ENCODE data around the gene NR2C2AP.
A peak's percentile ranks its signal among the peaks of the same experiment; 100 is the strongest.
"Not testable (repeated sequence)": the region's sequence is repeated elsewhere in the genome, so short reads cannot be mapped to it uniquely, and the experiment has no call there.

The NR2C2AP gene

GRCh38 chr19:19223060-19223459 is 19.8 kb upstream of the NR2C2AP start:
- Histone ChIP-seq H3K79me1 (ENCODE audit: low read length) (no peaks in the 10 kb centered on the region), H3K9me3 (ENCODE audit: insufficient read depth, low read depth, low read length) (peaks cover 8% of the 10 kb centered on the region), H3K36me3 (ENCODE audit: control insufficient read depth in 1 of 2, insufficient read depth in 2 of 2, low read length in 2 of 2) (no peaks in the 10 kb centered on the region), H3K27ac (ENCODE audit: low read depth, low read length) (no peak overlapping the region), H4K91ac (ENCODE audit: low read depth, low read length) (no peak overlapping the region), H4K12ac (ENCODE audit: low read depth, low read length) (no peak overlapping the region), H2AK5ac (ENCODE audit: low read length) (no peak overlapping the region), H3K23ac (ENCODE audit: low read length) (no peak overlapping the region), H3K79me2 (ENCODE audit: control insufficient read depth, insufficient read depth, low read length, poor library complexity) (no peaks in the 10 kb centered on the region), H2AFZ (ENCODE audit: insufficient read depth, low read length, poor library complexity) (no peak overlapping the region), H2BK12ac (ENCODE audit: low read length) (no peak overlapping the region), H2BK5ac (ENCODE audit: low read depth, low read length, poor library complexity) (no peak overlapping the region), H4K8ac (ENCODE audit: low read depth, low read length) (no peak overlapping the region), H3K9ac (ENCODE audit: low read length) (no peak overlapping the region), H3K4me2 (ENCODE audit: low read length) (no peak overlapping the region), H2BK120ac (ENCODE audit: insufficient read depth, low read length, poor library complexity) (no peak overlapping the region), H3K4ac (ENCODE audit: low read depth, low read length) (no peak overlapping the region), H3K4me1 (ENCODE audit: control insufficient read depth in 1 of 2, insufficient read depth in 2 of 2, low read length in 2 of 2) (peaks cover 4% of the 10 kb centered on the region in 2 experiments), H3K18ac (ENCODE audit: low read length) (no peak overlapping the region), H3K27me3 (ENCODE audit: insufficient read depth, low read length) (peaks cover 10% of the 10 kb centered on the region), H3K4me3 (ENCODE audit: low read depth, low read length) (no peak overlapping the region), H3K14ac (ENCODE audit: low read length) (no peak overlapping the region)
- no peak for DNase-seq
- WGBS (ENCODE audit: extremely low coverage, insufficient coverage, insufficient read length), result no CpG with 5 or more reads among the region's 5 CpGs

DNA sequence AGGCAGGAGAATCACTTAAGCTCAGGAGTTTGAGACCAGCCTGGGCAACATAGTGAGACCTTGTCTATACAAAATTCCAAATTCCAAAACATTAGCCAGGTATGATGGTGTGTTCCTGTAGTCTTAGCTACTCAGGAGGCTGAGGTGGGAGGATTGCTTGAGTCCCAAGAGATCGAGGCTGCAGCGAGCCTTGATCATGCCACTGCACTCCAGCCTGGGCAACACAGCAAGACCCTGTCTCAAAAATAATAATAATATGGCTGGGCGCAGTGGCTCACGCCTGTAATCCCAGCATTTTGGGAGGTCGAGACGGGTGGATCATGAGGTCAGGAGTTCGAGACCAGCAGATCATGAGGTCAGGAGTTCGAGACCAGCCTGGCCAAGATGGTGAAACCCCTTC is 17.8 kb upstream of the NR2C2AP start:
- not testable (repeated sequence) for H3K4me1 ChIP-seq (ENCODE audit: control insufficient read depth in 1 of 2, insufficient read depth in 2 of 2, low read length in 2 of 2); H3K18ac ChIP-seq (ENCODE audit: low read length); H3K4ac ChIP-seq (ENCODE audit: low read depth, low read length); H3K79me2 ChIP-seq (ENCODE audit: control insufficient read depth, insufficient read depth, low read length, poor library complexity); H3K27me3 ChIP-seq (ENCODE audit: insufficient read depth, low read length); H4K8ac ChIP-seq (ENCODE audit: low read depth, low read length); H2BK12ac ChIP-seq (ENCODE audit: low read length); H4K12ac ChIP-seq (ENCODE audit: low read depth, low read length); H3K14ac ChIP-seq (ENCODE audit: low read length); H3K9me3 ChIP-seq (ENCODE audit: insufficient read depth, low read depth, low read length); H2AK5ac ChIP-seq (ENCODE audit: low read length); DNase-seq; H3K36me3 ChIP-seq (ENCODE audit: control insufficient read depth in 1 of 2, insufficient read depth in 2 of 2, low read length in 2 of 2); H3K4me3 ChIP-seq (ENCODE audit: low read depth, low read length); H3K23ac ChIP-seq (ENCODE audit: low read length); H3K27ac ChIP-seq (ENCODE audit: low read depth, low read length); H3K79me1 ChIP-seq (ENCODE audit: low read length); H3K4me2 ChIP-seq (ENCODE audit: low read length); H2BK120ac ChIP-seq (ENCODE audit: insufficient read depth, low read length, poor library complexity); H3K9ac ChIP-seq (ENCODE audit: low read length); H2BK5ac ChIP-seq (ENCODE audit: low read depth, low read length, poor library complexity); H4K91ac ChIP-seq (ENCODE audit: low read depth, low read length); H2AFZ ChIP-seq (ENCODE audit: insufficient read depth, low read length, poor library complexity)
- no CpG with 5 or more reads among the region's 8 CpGs for WGBS (ENCODE audit: extremely low coverage, insufficient coverage, insufficient read length)

GRCh38 chr19:19218911-19219310 is 15.7 kb upstream of the NR2C2AP start:
- Histone ChIP-seq H3K36me3 (ENCODE audit: control insufficient read depth in 1 of 2, insufficient read depth in 2 of 2, low read length in 2 of 2) (no peaks in the 10 kb centered on the region), H4K8ac (ENCODE audit: low read depth, low read length) (no peak overlapping the region)
- WGBS (ENCODE audit: extremely low coverage, insufficient coverage, insufficient read length), result no CpG with 5 or more reads among the region's 21 CpGs

GRCh38 chr19:19217099-19217498 is 13.9 kb upstream of the NR2C2AP start:
- Histone ChIP-seq H3K14ac (ENCODE audit: low read length) (no peak overlapping the region), H3K27ac (ENCODE audit: low read depth, low read length) (no peak overlapping the region), H3K79me1 (ENCODE audit: low read length) (no peaks in the 10 kb centered on the region), H2BK120ac (ENCODE audit: insufficient read depth, low read length, poor library complexity) (no peak overlapping the region), H2BK12ac (ENCODE audit: low read length) (no peak overlapping the region), H3K18ac (ENCODE audit: low read length) (no peak overlapping the region), H3K27me3 (ENCODE audit: insufficient read depth, low read length) (peaks cover 10% of the 10 kb centered on the region), H2AFZ (ENCODE audit: insufficient read depth, low read length, poor library complexity) (no peak overlapping the region), H3K23ac (ENCODE audit: low read length) (no peak overlapping the region), H3K9me3 (ENCODE audit: insufficient read depth, low read depth, low read length) (no peaks in the 10 kb centered on the region), H2AK5ac (ENCODE audit: low read length) (no peak overlapping the region), H3K36me3 (ENCODE audit: control insufficient read depth in 1 of 2, insufficient read depth in 2 of 2, low read length in 2 of 2) (no peaks in the 10 kb centered on the region), H3K79me2 (ENCODE audit: control insufficient read depth, insufficient read depth, low read length, poor library complexity) (no peaks in the 10 kb centered on the region), H2BK5ac (ENCODE audit: low read depth, low read length, poor library complexity) (no peak overlapping the region), H4K91ac (ENCODE audit: low read depth, low read length) (no peak overlapping the region), H3K9ac (ENCODE audit: low read length) (no peak overlapping the region), H3K4me3 (ENCODE audit: low read depth, low read length) (no peak overlapping the region), H3K4ac (ENCODE audit: low read depth, low read length) (no peak overlapping the region), H3K4me2 (ENCODE audit: low read length) (no peak overlapping the region), H3K4me1 (ENCODE audit: control insufficient read depth in 1 of 2, insufficient read depth in 2 of 2, low read length in 2 of 2) (no peaks in the 10 kb centered on the region), H4K12ac (ENCODE audit: low read depth, low read length) (no peak overlapping the region), H4K8ac (ENCODE audit: low read depth, low read length) (no peak overlapping the region)
- WGBS (ENCODE audit: extremely low coverage, insufficient coverage, insufficient read length), result no CpG with 5 or more reads among the region's 4 CpGs
- peak in 1 of 2 donors; percentile 77 for DNase-seq

More at GRCh38 chr19:19218911-19219310, 15.7 kb upstream of the NR2C2AP start:
- H2AK5ac ChIP-seq (ENCODE audit: low read length), result no peak overlapping the region
- H3K27ac ChIP-seq (ENCODE audit: low read depth, low read length), result no peak overlapping the region
- peaks cover 2% of the 10 kb centered on the region for H3K9me3 ChIP-seq (ENCODE audit: insufficient read depth, low read depth, low read length)
- no peak overlapping the region for H3K14ac ChIP-seq (ENCODE audit: low read length)
- H2BK12ac ChIP-seq (ENCODE audit: low read length), result no peak overlapping the region
- H4K12ac ChIP-seq (ENCODE audit: low read depth, low read length), result no peak overlapping the region
- no peak overlapping the region for H3K23ac ChIP-seq (ENCODE audit: low read length)
- H3K18ac ChIP-seq (ENCODE audit: low read length), result no peak overlapping the region
- no peak for DNase-seq
- H3K27me3 ChIP-seq (ENCODE audit: insufficient read depth, low read length), result peaks cover 2% of the 10 kb centered on the region
- no peak overlapping the region for H3K9ac ChIP-seq (ENCODE audit: low read length)
- no peak overlapping the region for H3K4me2 ChIP-seq (ENCODE audit: low read length)
- no peaks in the 10 kb centered on the region for H3K79me1 ChIP-seq (ENCODE audit: low read length)
- no peak overlapping the region for H3K4ac ChIP-seq (ENCODE audit: low read depth, low read length)
- no peak overlapping the region for H2AFZ ChIP-seq (ENCODE audit: insufficient read depth, low read length, poor library complexity)
- no peak overlapping the region for H2BK120ac ChIP-seq (ENCODE audit: insufficient read depth, low read length, poor library complexity)
- no peak overlapping the region for H2BK5ac ChIP-seq (ENCODE audit: low read depth, low read length, poor library complexity)
- no peak overlapping the region for H4K91ac ChIP-seq (ENCODE audit: low read depth, low read length)
- H3K4me1 ChIP-seq (ENCODE audit: control insufficient read depth in 1 of 2, insufficient read depth in 2 of 2, low read length in 2 of 2), result no peaks in the 10 kb centered on the region
- no peak overlapping the region for H3K4me3 ChIP-seq (ENCODE audit: low read depth, low read length)
- no peaks in the 10 kb centered on the region for H3K79me2 ChIP-seq (ENCODE audit: control insufficient read depth, insufficient read depth, low read length, poor library complexity)

Data from trophoblast cell (in vitro differentiated cells and primary cell).